Fibroblast of skin of left biceps (primary cell): ENCODE measurements around the gene HOXA5.

Experiments
- DNase-seq, 2 experiments: peaks; one replicate each; pipeline ENCODE4 v3.0.0-alpha.2; 2013; ENCODE audit warnings: low read depth in 2 of 2

Gene HOXA5

DNA sequence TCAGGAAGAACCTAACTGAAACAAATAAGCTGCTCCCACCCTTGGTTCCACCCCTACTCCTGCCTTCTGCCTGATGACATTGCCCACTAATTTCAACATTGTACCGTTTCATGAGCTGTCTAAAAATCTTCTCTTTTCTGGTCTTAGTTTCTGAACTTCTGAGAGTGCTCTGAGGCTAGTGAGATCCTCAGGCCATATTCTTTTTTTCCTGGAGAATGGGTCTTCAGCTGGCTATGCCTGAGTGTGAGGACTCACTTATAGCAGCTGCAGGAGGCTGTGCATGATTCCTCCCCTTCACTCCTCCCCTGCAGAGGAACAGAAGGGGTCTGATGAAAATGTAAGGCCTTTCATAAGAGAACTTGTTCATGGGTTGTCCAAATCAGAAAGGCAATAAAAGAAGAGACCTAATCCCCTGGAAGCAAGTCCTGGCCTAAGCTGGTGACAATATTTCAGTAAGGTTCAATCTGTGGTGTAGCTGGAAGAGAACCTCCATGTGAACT, 24.0 kb downstream of the HOXA5 start:
- DNase-seq: no peak

DNA sequence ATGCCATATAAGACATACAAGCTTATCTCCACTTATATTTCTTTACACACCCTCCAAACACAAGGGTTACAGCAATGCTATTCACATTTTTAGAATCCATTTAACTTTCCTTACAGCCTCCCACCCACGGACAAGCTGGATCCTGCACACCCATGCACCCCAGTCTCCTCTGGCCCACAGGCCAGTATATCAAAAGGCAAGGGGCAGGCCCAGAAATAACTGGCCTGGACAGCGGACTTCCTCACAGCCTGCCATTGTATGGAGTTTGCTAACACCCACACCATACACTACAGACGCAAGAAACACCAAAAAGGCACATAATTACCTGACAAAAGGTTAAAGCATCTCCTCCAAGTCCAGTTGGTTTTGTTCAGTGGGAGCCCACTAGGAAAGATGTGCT, 24.9 kb downstream of the HOXA5 start:
- no peak for DNase-seq

DNA sequence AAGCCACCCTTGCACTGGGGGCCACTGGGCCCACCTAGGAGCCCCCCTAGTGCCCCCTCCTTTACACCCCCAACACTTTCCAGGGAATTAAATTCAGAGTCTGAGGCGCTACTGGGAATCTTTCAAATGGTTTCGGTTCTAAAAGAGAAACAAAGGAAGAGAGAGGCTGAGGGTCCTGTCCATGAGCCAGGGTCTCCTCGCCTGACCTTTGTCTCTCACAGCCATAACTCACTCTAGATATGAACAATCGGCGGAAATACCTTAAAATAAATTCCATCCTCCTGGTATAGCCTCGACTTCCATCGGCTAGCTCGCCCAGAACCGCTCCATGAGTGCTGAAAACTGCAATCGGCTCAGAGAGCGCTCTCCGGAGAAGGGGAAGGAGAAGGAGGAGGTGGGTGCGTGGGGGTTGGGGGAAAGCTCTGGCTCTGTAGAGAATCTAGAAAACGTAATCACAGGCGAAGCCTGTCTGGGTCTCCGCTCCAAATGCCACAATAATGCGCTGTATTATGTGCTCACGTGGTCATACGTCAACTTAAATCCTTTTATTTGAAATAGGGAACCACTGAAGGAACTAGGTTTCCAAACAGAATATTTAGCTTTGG, 25.5 kb downstream of the HOXA5 start:
- no peak for DNase-seq

DNA sequence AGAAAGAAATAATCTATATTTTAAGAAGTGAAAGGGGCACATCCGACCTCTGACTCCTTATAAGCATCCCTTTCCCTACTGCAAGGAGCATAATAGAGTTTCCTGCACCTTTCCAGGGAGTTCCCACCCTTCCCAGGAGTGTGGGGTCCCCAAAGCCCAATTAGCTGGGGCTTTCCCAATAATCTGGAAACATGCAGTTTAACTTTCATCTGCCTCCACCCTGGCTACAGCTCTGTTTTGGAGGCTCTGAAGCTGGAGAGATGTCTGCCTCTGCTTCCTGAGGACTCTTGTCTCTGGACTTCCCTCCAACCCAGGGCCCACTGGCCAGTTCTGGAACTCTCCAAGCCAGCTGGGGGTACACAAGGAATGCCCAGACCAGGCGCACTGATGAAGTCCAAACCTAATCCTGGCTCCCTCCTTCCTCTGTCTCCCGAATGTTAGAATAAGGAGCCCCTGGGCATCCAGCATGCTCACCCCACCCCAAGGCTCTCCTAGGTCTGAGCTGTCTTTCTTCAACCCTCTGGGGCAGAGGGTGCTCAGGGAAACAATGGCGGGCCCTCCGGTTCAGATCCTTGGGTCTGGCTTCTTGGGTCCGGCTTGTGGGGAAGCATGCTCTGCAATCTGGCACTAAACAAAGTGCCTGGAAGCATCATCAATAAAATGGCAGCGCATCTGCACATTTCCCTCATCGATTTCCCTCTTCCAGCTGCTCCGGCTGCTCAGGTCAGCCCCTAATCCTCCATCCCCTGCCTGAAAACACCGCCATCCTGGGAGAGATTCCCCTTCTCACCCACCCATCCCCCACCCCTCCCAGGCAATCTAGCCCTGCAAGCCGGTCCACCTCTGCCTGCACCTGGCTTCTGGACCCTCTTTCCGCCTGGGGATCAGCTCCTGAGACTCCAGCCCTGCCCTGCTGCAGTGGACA, 26.3 kb downstream of the HOXA5 start:
- DNase-seq: no peak

DNA sequence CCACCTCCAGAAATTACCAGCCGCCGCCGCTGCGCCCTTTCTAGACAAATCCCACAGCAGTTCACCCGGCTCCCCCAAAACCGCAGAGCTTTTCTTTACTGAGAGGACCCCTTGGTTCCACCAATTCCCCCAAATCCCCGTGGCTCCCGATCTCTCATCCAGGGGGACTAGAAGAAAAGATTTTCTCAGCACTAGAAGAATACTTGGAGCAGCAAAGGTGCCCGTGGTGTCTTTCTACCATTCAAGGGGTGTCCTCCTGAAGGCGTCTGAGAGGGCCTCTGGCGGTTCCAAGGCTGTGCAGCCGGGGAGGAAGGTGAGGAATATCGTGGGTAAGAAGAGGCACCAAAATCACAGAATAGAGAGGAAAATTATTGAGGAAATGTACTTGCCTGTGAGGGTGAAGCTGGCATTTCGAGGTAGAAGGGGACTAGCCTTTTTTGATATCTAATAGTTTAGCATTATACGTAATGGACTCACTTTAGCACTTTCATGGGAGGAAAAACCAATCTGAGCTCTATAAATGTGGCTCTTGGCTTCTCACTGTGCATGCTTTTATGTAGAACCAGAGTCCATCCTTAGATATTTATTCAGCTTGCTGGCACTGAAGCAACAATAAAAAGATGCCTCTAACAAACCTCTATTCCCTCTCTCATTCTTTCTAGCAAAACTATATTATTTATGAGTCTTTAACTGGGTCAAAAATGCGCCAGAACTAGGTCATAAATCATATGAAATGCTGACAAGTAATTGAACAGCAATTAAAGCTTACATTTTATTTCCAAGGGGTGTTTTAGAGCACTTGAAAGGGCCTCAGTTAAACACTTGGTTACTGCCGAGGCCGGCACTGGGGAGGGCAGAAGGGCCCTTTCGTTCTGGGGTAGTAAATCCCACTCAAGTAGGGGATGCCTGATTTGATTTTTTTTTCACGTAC, 27.2 kb downstream of the HOXA5 start:
- no peak for DNase-seq

DNA sequence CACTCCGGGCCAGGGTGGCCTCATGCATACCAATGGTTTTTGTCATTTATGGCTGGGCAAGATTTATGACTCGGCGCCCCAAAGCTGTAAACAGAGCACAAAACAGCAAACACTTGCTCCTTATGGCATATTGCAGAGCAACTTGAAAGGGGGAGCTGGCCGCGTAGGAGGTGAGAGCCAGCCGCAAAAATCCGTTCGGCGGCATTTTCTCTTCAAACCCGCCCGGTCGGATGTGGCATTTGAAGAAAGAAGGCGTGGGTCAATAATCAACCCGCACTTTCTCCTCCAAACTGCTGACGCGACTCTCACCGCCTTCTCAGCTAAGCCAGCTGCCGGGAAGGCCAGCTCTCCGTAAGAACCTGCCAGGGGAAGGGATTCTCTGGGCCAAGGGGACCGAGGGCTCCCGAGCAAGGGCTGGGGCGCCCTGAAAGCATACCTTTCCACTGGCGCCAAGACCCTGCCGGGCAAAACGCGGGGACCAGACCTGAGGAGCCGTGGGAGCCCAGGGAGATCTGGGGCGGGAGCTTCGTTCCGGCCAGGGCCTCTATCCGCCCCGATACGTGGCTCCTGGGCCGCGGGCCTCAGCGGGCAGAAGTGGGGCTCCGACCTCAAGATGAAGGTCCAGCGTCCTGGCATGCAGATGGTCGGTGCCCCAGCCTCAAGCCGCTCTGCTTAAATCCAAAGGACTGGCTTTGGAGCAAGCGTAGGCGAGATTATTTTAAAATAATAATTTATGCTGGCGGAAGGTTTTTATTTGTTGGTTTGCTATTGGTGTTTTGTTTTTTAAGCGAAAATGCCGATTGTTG, 28.1 kb downstream of the HOXA5 start:
- no peak for DNase-seq

DNA sequence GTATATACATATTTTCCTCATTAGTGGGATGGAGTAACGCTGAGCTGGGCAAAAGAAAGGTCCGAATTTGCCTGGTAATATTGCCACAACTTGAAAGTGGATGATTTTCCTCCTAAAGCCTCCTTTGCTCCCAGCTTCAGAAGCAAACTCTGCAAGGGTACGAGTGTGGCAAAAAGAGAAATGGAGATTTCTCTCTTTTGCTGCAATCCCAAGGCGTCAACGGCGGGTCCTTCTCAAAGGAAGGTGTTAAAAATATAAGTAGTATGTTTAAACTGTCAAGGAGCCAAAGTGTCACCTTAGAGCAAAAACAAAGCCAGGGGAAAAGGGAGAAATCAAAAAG, 28.6 kb downstream of the HOXA5 start:
- no peak for DNase-seq

DNA sequence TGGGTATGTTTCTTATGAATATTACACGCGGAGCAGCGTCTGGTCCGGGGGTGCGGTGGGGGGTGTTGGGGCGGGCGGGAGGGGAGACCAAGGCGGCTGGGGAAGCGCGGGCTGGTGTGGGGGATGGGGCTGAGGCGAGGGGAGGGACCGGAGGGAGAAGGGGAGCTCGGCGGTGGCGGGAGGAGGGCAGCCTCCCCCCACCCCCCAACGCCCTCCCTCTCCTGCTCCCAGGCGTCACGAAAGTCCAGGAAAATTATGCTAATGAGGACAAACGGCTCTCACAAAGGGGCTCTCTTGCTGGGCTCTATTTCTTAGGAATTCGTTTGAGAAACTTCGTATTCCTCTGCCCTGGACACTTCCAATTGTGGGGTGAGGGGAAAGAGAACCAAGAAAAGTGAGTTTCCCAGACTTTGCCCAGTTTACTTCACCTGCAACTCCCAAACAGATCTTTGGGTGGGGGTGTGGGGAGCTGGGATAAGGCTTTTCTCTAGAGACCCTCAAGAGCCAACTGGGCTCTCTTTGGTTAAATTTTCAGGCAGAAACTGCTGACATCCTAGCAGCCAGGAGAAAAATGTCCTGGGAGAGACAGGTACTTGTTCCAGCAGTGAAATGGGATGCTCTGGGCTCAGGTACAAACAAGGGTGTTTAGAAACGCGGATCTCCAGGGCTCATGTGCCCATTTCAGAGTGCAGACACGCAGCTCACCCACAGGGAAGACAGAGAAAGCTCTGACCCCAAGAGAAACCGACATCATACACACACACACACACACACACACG, 29.3 kb downstream of the HOXA5 start:
- DNase-seq: no peak

DNA sequence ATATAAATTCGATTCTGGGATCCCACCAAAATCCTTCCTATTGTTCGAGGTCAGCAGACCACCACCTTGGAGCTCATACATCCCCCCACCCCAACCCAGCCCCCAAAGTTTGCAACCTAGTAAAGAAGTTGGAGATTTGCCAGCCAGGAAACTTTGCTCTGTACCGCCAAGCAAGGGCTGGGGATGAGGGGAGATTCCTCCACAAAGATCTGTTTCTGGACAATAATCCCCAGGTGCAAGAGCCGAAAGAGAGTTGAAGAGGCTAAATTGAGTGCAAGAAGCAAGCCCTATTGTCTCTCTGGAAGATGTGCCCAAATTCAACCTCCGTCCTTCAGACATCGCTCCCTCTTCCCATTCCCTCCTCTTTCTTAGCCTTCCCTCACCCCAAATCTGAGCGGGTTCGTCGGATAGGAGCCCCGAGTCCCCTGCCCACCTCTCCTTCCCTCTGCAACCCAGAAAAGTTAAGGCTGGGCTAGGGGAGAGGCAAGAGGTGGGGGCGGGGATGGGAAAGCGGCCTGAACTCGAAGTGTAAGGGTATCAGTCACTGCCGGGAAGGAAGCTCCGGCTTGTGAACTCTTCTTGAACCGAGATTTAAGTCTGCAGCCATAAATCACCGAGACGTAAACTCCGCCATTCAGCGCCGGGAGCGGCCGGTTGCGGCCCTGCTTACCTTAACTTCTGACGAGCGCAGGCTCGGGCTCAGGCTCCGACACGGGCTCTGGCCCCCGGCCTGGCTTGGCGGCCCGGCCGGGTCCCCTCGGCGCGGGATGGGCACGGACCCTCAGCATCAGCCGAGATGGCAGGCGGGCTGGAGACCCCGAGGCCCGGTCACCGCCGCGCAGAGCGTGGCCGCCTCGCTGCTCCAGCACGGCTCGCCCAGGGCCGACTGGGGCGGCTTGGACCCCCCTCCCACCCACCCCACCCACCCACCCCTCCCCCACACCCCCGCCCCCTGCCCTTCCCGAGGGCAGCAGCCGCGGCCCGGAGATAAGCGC, 30.2 kb downstream of the HOXA5 start:
- no peak for DNase-seq

DNA sequence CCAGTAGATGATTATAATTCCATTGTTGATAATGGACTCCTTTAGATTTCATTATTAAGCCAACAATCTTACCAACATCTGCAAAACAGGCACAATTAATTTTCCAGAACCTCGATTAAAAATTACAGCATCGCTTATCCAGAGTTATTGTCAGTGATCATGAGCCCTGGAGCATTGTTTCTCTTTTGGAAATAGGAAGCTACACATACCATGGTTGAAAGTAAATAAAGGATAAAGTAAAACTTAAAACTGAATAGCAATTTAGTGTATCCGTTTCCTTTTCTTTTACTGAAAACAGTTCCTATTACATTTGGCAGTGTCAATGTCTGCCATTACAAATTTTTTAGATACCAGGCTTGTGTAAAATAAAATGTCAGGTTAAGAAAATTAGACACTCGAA, 31.1 kb downstream of the HOXA5 start:
- DNase-seq: no peak

DNA sequence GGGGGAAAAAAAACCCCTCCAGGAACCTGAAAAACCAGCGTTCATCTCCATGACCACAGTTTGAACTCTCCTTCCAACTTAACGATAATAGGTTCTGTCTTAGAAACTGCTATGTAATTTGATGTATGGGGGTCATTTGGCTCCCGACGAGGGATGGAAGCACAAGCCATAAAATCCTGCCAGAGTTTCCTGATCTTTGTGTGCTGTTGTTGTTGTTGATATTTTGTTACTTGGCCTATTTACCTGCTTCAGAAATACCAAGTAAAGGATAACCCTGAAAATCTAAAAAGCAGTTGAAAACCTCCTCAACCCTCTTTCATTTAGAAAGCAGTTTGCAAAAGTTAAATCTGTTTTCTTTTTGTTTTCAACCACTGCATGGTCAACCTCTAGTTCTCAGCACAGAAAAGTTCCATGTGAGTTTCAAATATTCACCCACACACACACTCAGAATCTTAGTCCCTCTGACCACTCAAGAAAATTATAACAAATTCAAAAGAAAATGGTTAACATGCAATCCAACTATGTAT, 31.7 kb downstream of the HOXA5 start:
- DNase-seq: no peak

DNA sequence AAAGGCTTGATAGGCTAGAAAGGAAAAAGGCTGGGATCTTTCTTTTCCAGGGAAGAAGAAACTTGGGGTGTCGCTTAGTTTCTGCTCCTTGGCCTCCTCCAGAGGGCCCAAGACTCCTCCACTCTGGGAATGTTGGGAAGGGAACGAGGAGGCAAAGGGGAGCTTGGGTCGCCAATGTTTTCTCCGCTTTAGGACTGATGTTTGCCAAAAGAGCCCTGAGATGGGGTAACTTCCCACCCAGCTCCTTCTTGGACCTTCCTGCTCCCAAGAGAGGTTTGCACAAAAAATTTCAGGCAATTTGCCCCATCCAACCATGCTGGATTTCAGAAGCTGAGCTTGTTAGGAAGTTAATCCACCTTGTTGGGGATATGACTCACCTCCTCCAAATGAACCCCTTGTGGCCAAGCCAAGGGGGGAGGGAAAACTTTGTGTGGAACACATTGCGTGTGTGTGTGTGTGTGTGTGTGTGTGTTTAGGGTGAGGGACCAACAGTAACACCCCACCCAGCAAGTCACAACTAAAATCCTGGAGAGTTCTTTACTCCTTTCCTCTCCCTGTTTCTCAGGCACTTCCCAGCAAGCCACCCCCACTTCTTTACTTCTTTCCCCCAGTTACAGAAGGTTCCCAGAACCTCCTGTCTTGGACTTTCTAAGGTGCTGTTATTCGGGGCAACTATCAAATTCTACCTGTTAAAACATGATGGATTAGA, 32.3 kb downstream of the HOXA5 start:
- no peak for DNase-seq

DNA sequence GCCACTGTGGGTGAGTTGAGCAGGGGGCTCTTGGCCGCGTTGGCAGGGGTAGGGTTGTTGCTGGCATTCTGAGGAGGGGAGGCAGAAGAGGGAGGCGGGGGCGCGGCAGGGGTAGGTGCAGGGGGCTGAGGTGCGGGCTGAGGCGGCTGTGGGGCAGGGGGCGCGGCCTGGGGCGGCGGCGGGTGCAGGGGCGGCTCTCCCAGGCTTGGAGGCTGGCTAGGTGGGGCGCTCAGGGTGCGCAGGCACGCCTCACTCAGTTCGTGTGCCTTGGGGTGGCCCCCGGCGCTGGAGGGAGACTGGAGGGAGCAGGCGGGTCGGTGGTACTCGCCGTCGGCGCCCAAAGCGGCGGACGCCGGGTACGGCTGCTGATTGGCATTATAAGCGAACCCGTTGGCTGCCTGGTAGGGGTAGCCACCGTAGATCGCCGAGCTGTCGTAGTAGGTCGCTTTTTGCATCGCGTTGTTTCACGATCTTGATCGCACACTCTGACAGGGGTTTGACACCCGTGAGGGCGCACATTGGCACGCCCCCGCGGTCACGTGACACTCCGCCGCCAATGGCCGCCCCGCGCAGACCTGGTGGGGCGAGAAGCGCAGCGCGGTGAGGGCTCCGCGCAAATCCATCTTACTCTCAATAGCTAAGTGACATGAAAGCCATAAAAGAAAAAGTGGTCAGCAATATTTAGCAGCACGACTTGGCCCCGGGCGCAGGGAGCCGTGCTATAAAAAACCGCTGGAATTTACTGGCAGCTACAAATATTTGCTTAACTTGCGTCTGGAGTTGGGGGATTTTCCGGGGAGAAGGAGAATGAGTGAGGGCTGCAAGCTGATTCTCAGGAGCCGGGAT, 33.1 kb downstream of the HOXA5 start:
- DNase-seq: no peak

DNA sequence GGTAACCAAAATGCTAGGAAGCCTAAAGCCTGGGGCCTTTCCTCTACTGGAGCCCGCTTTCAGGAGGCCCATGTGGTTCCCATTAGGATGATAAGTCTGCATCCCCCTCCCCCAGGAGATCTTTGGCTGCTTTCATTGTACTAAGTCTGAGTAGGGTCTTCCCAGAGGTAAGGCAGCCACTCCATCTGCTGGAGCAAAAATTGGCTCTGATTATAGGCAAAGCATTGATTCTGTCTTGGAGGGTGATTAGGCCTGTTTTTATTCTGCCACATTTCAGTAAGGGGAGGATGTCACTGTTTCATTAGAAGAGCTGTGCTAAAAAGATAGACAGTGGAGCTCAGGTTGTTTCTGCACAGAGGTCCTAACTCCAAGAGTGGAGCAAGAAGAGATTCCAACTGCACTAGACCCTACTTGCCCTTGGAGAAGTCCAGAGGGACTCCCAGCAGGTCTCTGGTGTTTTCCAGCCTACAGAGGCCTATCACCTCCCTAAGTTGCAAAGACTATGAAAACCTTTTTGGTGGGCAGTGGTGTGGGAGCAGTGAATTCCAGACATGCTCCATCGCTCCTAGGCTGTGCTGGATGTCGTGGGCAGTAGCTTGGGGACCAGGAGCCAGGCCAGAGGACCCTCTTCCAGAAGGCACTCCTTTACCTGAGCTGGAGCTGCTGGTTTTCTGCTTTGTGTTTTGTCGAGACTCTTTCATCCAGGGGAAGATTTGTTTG, 33.9 kb downstream of the HOXA5 start:
- no peak for DNase-seq

DNA sequence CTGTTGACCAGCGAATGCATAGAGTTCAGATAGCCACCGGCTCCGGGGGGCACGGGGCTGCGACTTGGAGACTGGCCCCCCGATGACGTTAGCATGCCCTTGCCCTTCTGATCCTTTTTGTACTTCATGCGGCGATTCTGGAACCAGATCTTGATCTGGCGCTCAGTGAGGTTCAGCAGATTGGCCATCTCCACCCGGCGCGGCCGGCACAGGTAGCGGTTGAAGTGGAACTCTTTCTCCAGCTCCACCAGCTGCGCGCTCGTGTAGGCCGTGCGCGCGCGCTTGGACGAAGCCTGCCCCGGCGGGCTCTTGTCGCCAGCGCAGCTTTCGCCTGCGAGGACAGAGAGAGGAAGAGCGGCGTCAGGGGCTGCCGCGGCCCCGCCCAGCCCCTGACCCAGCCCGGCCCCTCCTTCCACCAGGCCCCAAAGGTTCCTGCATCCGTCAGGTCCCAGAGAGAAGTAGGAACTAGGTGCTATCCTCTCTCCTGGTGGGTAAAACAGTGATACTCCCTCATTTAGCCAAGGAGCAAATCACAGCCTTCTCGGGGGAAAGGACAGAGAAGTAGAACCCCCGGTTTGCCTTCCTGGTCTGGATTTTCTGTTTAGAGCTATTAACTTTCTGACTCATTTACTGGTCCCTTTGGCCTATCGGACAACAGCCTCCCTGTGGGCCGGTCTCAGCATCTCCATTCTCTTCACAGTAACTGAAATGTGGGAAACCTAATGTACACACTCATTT, 34.9 kb downstream of the HOXA5 start:
- no peak for DNase-seq
